B cell (primary cell): ENCODE data around the gene DPYSL3. TPM values are rescaled to one million over a fixed set of nuclear protein-coding genes. Genes with fewer than 3 reads are reported as not detected.

Experiments used
- ATAC-seq: fragments of 200-7000 bp; cut with Tn5 transposase; one replicate; pipeline ENCODE4 v1.10.0; 2021; ENCODE audit warnings: low read depth, mild to moderate bottlenecking, moderate number of reproducible peaks, moderate library complexity
- CTCF ChIA-PET: fragments of 350-600 bp; sonication (Branson Sonifier 250); formaldehyde crosslinking; loops from one replicate; lab custom pipeline; 2021; ENCODE audit warnings: antibody characterized with exemption, inconsistent platforms; lab: Charles Lee
- POLR2A ChIA-PET: fragments of 350-600 bp; sonication (Branson Sonifier 250); formaldehyde crosslinking; loops from one replicate; lab custom pipeline; 2021; ENCODE audit warnings: antibody characterized with exemption; lab: Charles Lee
- DNase-seq: peaks from one replicate; pipeline ENCODE4 v3.0.0; 2013
- H2AFZ ChIP-seq: 2 replicates; pipeline ENCODE4 v1.6.1; 2012; ENCODE audit warnings: mild to moderate bottlenecking, low read depth, low read length; ENCODE audit not compliant: insufficient read depth, poor library complexity, severe bottlenecking
- H3K27ac ChIP-seq, 2 donors: 1 replicate in 1 of 2; 2 replicates in 1 of 2; pipeline ENCODE4 v1.5.1; 2012 to 2013; ENCODE audit warnings: low read length in 2 of 2, mild to moderate bottlenecking in 2 of 2, moderate library complexity in 1 of 2
- H3K27me3 ChIP-seq, 4 experiments: fragments of 200-600 bp in 1 of 4; sonication (generic) in 1 of 4; replicated peaks in 1 of 4; 1 replicate in 2 of 4; 2 replicates in 2 of 4; pipeline versions ENCODE4 v1.6.1 to v1.7.0; 2013 to 2016; ENCODE audit warnings: low read length in 3 of 4, mild to moderate bottlenecking in 2 of 4, mixed read lengths in 1 of 4, moderate library complexity in 1 of 4; ENCODE audit not compliant: insufficient read depth in 4 of 4, control insufficient read depth in 3 of 4; ENCODE audit errors: control extremely low read depth in 1 of 4
- H3K36me3 ChIP-seq, 2 experiments: replicated peaks in 1 of 2; 1 replicate in 1 of 2; 2 replicates in 1 of 2; pipeline versions ENCODE4 v1.6.1 to v1.7.1; 2013; ENCODE audit warnings: low read length in 1 of 2; ENCODE audit not compliant: insufficient read depth in 2 of 2, control insufficient read depth in 1 of 2; ENCODE audit errors: control extremely low read depth in 1 of 2, extremely low read depth in 1 of 2
- H3K4me1 ChIP-seq, 2 donors: fragments of 200-600 bp in 1 of 2; sonication (generic) in 1 of 2; 1 replicate in 1 of 2; 2 replicates in 1 of 2; pipeline versions ENCODE4 v1.5.1 to v1.6.1; 2013 to 2017; ENCODE audit warnings: low read length in 2 of 2; ENCODE audit not compliant: control insufficient read depth in 2 of 2, insufficient read depth in 2 of 2
- H3K4me2 ChIP-seq: replicated peaks from 2 replicates; pipeline ENCODE3; 2012; ENCODE audit warnings: mild to moderate bottlenecking, low read depth, low read length; ENCODE audit not compliant: poor library complexity, severe bottlenecking
- H3K4me3 ChIP-seq, 5 experiments: fragments of 200-600 bp in 1 of 5; sonication (generic) in 1 of 5; 1 replicate in 3 of 5; 2 replicates in 2 of 5; pipeline versions ENCODE4 v1.5.1 to v1.7.0; 2011 to 2016; ENCODE audit warnings: low read length in 4 of 5, mild to moderate bottlenecking in 4 of 5, low read depth in 2 of 5, control low read depth in 1 of 5, moderate library complexity in 1 of 5; ENCODE audit not compliant: insufficient read depth in 1 of 5; ENCODE audit errors: control extremely low read depth in 1 of 5, extremely low read depth in 1 of 5
- H3K79me2 ChIP-seq: fragments of 200-600 bp; sonication (generic); one replicate; pipeline ENCODE4 v1.6.0; 2016; ENCODE audit warnings: low read length; ENCODE audit not compliant: control insufficient read depth, insufficient read depth
- H3K9ac ChIP-seq: fragments of 200-600 bp; sonication (generic); 2 replicates; pipeline ENCODE4 v1.6.1; 2017; ENCODE audit warnings: mild to moderate bottlenecking, low read length, moderate library complexity
- H3K9me3 ChIP-seq, 3 donors: one replicate each; pipeline versions ENCODE4 v1.6.1 to v1.7.1; 2013; ENCODE audit warnings: low read length in 2 of 3; ENCODE audit not compliant: control insufficient read depth in 2 of 3, insufficient read depth in 1 of 3; ENCODE audit errors: control extremely low read depth in 1 of 3
- H4K20me1 ChIP-seq: 2 replicates; pipeline ENCODE4 v1.6.0; 2012; ENCODE audit warnings: mild to moderate bottlenecking, low read length; ENCODE audit not compliant: insufficient read depth, control insufficient read depth, poor library complexity, severe bottlenecking
- H3K27ac Mint-ChIP-seq: one replicate; pipeline ENCODE4 v1.8.0; 2021; ENCODE audit warnings: mixed read lengths
- H3K27me3 Mint-ChIP-seq: one replicate; pipeline ENCODE4 v1.8.0; 2021; ENCODE audit warnings: mixed read lengths
- H3K4me1 Mint-ChIP-seq: one replicate; pipeline ENCODE4 v1.8.0; 2021; ENCODE audit warnings: mixed read lengths
- H3K4me3 Mint-ChIP-seq: one replicate; pipeline ENCODE4 v1.8.0; 2021; ENCODE audit warnings: mixed read lengths
- H3K9me3 Mint-ChIP-seq: one replicate; pipeline ENCODE4 v1.8.0; 2022; ENCODE audit warnings: mixed read lengths; ENCODE audit not compliant: insufficient read depth
- EZH2 ChIP-seq: IDR thresholded peaks from 2 replicates; pipeline ENCODE4 v1.6.1; 2012; ENCODE audit warnings: borderline replicate concordance, low read depth, mild to moderate bottlenecking, moderate library complexity, low read length; ENCODE audit not compliant: insufficient read depth, poor library complexity, severe bottlenecking
- WGBS: methylation state at CpG from one replicate; pipeline ENCODE4 v1.1.5; 2013; ENCODE audit warnings: missing lambda C conversion rate; ENCODE audit not compliant: insufficient coverage; 5-methylcytosine and 5-hydroxymethylcytosine counted together
- intact Hi-C: fragments of 100-400 bp; cut with micrococcal nuclease; formaldehyde crosslinking; loops from one replicate; pipeline ENCODE4 v1.10.0; 2022
- polyA plus RNA-seq: library from polyadenylated mRNA; depleted of rRNA; stranded (reverse); fragments of >200 nt; gene quantifications from 2 replicates; pipeline ENCODE4 v1.2.3, GENCODE V29; 2012
- total RNA-seq, 2 donors: library from RNA; stranded (reverse); fragments of 120-200 nt in 1 of 2; gene quantifications; 1 replicate in 1 of 2; 2 replicates in 1 of 2; pipeline versions ENCODE4 v1.2.3 to v1.2.4, GENCODE V29; 2013 to 2022
- TF ChIP-seq, protein P1 (sequence below): fragments of 200-600 bp; IDR thresholded peaks from one replicate; pipeline ENCODE4 v1.8.0; 2022; ENCODE audit warnings: antibody characterized with exemption, mild to moderate bottlenecking

Gene DPYSL3
- total and polyA plus RNA-seq, 2 donors (not counting 1 experiment from before 2014, with no cell fraction given), result not detected

GRCh38 chr5:147539053-147539452 lies 29.2 kb upstream of the DPYSL3 start:
- no peak overlapping the region for H3K4me3 ChIP-seq
- Mint-ChIP-seq H3K4me3 (no peak overlapping the region), H3K4me1 (no peaks in the 10 kb centered on the region), H3K9me3 (no peaks in the 10 kb centered on the region), H3K27me3 (peaks cover 3% of the 10 kb centered on the region), H3K27ac (no peak overlapping the region)
- H2AFZ ChIP-seq, result no peak overlapping the region
- no peak overlapping the region for H3K4me2 ChIP-seq
- H3K4me1 ChIP-seq, result no peaks in the 10 kb centered on the region
- no peaks in the 10 kb centered on the region for H3K36me3 ChIP-seq
- no peak for DNase-seq
- intact Hi-C loops, result no loop called here
- ChIA-PET POLR2A (no interaction called here), CTCF (no interaction called here)
- H3K79me2 ChIP-seq, result no peaks in the 10 kb centered on the region
- TF ChIP-seq, protein P1, sequence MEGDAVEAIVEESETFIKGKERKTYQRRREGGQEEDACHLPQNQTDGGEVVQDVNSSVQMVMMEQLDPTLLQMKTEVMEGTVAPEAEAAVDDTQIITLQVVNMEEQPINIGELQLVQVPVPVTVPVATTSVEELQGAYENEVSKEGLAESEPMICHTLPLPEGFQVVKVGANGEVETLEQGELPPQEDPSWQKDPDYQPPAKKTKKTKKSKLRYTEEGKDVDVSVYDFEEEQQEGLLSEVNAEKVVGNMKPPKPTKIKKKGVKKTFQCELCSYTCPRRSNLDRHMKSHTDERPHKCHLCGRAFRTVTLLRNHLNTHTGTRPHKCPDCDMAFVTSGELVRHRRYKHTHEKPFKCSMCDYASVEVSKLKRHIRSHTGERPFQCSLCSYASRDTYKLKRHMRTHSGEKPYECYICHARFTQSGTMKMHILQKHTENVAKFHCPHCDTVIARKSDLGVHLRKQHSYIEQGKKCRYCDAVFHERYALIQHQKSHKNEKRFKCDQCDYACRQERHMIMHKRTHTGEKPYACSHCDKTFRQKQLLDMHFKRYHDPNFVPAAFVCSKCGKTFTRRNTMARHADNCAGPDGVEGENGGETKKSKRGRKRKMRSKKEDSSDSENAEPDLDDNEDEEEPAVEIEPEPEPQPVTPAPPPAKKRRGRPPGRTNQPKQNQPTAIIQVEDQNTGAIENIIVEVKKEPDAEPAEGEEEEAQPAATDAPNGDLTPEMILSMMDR, result no peak
- TF ChIP-seq EZH2, result no peak
- no peak overlapping the region for H3K27ac ChIP-seq
- ATAC-seq, result no peak
- no peaks in the 10 kb centered on the region for H4K20me1 ChIP-seq
- no peaks in the 10 kb centered on the region for H3K27me3 ChIP-seq
- no peak overlapping the region for H3K9ac ChIP-seq
- no peaks in the 10 kb centered on the region for H3K9me3 ChIP-seq
- WGBS, result no CpG with 5 or more reads among the region's 1 CpG

DNA sequence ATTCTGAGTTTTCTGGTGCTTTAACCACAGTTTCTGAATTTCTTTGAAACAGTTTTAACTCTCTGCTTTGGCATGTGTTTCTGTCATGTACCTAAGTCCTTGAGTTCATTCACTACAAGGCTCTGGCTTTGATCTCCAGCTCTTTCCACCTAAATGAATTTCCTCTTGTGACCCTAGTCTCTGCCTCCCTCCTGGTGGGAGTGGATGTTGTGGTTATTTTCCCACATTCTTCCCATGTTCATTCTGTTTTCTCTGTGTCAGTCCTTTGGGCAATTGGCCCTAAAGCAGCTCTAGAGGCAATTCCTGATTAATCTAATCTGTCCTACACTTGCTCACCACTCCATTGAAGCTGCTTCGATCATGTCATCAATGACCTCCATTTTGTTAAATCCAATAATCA lies 28.4 kb upstream of the DPYSL3 start:
- Histone ChIP-seq H3K4me2 (no peak overlapping the region), H3K9me3 (no peaks in the 10 kb centered on the region), H3K4me3 (no peak overlapping the region), H3K9ac (no peak overlapping the region), H3K27me3 (no peaks in the 10 kb centered on the region), H3K79me2 (no peaks in the 10 kb centered on the region), H2AFZ (no peak overlapping the region), H4K20me1 (no peaks in the 10 kb centered on the region), H3K36me3 (no peaks in the 10 kb centered on the region), H3K27ac (no peak overlapping the region), H3K4me1 (no peaks in the 10 kb centered on the region)
- 89% methylated on average over 1 of the region's 1 CpG for WGBS
- intact Hi-C loops, result no loop called here
- no peak for ATAC-seq
- H3K27me3 Mint-ChIP-seq, result peaks cover 3% of the 10 kb centered on the region
- DNase-seq, result no peak
- no peak overlapping the region for H3K27ac Mint-ChIP-seq
- no peaks in the 10 kb centered on the region for H3K9me3 Mint-ChIP-seq
- H3K4me1 Mint-ChIP-seq, result no peaks in the 10 kb centered on the region
- ChIA-PET CTCF (no interaction called here), POLR2A (no interaction called here)
- TF ChIP-seq, protein P1, result no peak
- no peak for TF ChIP-seq EZH2
- H3K4me3 Mint-ChIP-seq, result no peak overlapping the region
